ENCODE results near the gene SOX10. TPM values are rescaled to one million over a fixed set of nuclear protein-coding genes. Genes with fewer than 3 reads are reported as not detected.
A peak's percentile ranks its signal among the peaks of the same experiment; 100 is the strongest.

SOX10 gene
- total RNA-seq, 4 donors from 2014 or later, result 15.2 to 30.8 (median 20.5) TPM

DNA sequence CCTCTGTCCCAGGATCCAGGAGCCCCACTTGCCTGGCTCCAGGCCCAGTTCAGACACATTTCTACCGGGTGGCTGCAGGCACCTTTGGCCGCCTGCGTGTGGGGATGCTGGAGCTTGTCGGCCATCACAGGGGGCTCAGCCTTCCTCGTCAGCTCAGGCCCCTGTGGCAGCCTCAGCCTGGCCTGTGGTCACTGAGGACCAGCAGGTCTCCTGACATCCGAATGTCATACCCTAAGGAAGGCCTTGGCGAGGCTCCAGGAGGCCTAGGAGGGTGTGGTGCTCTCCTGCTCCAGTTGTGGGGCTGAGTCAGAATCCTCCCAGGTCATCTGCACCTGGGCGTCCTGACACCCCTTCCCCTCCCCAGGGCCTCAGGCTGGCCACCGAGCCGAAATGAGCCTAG, 14.9 kb upstream of the SOX10 start:
- WGBS, result no CpG with 5 or more reads among the region's 10 CpGs
- DNase-seq (ENCODE audit: low spot score in 2 of 2), result no peak
- peak overlapping the region; percentile 58 for H3K27ac ChIP-seq
- TF ChIP-seq POLR2AphosphoS5 (IDR thresholded peaks at IDR 0.05) (no peak), POLR2A (IDR thresholded peaks at IDR 0.05) (no peak), EP300 (IDR thresholded peaks at IDR 0.05) (no peak)
- TF ChIP-seq, protein P1, sequence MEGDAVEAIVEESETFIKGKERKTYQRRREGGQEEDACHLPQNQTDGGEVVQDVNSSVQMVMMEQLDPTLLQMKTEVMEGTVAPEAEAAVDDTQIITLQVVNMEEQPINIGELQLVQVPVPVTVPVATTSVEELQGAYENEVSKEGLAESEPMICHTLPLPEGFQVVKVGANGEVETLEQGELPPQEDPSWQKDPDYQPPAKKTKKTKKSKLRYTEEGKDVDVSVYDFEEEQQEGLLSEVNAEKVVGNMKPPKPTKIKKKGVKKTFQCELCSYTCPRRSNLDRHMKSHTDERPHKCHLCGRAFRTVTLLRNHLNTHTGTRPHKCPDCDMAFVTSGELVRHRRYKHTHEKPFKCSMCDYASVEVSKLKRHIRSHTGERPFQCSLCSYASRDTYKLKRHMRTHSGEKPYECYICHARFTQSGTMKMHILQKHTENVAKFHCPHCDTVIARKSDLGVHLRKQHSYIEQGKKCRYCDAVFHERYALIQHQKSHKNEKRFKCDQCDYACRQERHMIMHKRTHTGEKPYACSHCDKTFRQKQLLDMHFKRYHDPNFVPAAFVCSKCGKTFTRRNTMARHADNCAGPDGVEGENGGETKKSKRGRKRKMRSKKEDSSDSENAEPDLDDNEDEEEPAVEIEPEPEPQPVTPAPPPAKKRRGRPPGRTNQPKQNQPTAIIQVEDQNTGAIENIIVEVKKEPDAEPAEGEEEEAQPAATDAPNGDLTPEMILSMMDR (IDR thresholded peaks at IDR 0.05), result no peak
- no peaks in the 10 kb centered on the region for H3K27me3 ChIP-seq
- peaks cover 51% of the 10 kb centered on the region for H3K4me1 ChIP-seq
- H3K4me3 ChIP-seq, result no peak overlapping the region
- H3K9me3 ChIP-seq, result no peaks in the 10 kb centered on the region
- no peaks in the 10 kb centered on the region for H3K36me3 ChIP-seq

DNA sequence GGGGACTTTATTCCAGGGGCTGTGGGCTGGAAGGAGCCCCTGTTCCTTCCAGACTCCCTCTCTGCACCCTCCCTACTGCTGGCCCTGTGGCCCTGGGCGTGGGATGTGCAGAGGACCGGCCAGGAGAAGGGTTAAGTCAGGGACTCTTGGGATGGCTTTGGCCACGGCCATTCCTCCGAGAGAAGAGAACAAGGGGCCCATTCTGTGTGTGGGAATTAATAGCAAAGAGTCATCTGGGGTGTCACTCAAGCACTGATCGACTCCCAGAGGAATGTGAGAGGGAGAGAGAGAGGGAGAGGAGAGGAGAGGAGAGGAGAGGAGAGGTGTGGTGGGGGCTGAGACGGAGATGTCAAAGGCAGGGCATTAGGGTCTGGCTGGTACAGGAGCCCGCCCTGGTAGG, 14.2 kb upstream of the SOX10 start:
- H3K27ac ChIP-seq, result peak overlapping the region; percentile 58
- H3K4me3 ChIP-seq, result no peak overlapping the region
- no peak for DNase-seq (ENCODE audit: low spot score in 2 of 2)
- 51% methylated on average over 7 of the region's 7 CpGs for WGBS
- H3K9me3 ChIP-seq, result no peaks in the 10 kb centered on the region
- H3K36me3 ChIP-seq, result no peaks in the 10 kb centered on the region
- TF ChIP-seq EP300 (IDR thresholded peaks at IDR 0.05) (no peak), POLR2AphosphoS5 (IDR thresholded peaks at IDR 0.05) (no peak), POLR2A (IDR thresholded peaks at IDR 0.05) (no peak)
- TF ChIP-seq, protein P1 (IDR thresholded peaks at IDR 0.05), result no peak
- H3K4me1 ChIP-seq, result peaks cover 51% of the 10 kb centered on the region
- no peaks in the 10 kb centered on the region for H3K27me3 ChIP-seq

DNA sequence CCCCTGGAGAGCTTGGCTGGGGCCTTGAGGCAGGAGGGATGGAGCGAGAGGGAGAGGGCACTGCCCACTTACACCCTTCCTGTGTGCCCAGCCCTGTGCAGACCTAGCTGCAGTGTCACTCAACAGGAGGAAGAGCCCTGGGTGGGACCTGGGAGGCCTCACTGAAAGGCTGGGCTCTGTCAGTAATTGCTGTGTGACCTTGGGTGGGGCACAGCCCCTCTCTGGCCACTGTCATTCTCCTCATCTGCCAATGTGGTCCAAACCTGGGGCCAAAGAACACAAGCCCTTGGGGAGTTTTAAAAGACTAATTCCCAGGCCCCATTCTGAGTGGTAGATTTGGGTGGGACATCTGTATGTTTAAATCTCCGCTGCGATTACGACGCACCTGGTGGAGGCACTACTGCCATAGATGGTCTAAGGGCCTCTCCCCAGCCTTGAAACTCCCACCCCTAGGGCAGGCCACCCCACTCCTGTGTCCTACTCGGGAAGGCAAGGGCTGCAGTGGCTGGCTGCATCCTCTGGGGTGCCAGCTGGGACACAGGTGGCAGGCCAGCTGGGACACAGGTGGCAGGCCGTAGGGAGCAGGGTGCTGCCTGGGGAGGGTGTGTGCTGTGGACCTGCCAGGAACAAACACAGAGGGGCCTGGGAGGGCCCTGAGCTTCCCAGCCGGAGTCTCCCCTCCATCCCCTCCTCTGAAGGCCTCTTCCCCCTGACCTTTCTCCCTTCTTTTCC, 12.3 kb upstream of the SOX10 start:
- H3K4me3 ChIP-seq, result no peak overlapping the region

GRCh38 chr22:37996079-37996478, 11.7 kb upstream of the SOX10 start:
- TF ChIP-seq POLR2AphosphoS5 (IDR thresholded peaks at IDR 0.05), result no peak
- no peak for TF ChIP-seq EP300 (IDR thresholded peaks at IDR 0.05)
- TF ChIP-seq POLR2A (IDR thresholded peaks at IDR 0.05), result no peak
- TF ChIP-seq, protein P1 (IDR thresholded peaks at IDR 0.05), result no peak
- DNase-seq (ENCODE audit: low spot score in 2 of 2), result no peak
- Histone ChIP-seq H3K27ac (no peak overlapping the region), H3K4me1 (peaks cover 51% of the 10 kb centered on the region), H3K27me3 (no peaks in the 10 kb centered on the region), H3K4me3 (no peak overlapping the region), H3K36me3 (no peaks in the 10 kb centered on the region), H3K9me3 (no peaks in the 10 kb centered on the region)
- 30% methylated on average over 2 of the region's 4 CpGs for WGBS

More for the DNA sequence above, 12.3 kb upstream of the SOX10 start:
- H3K36me3 ChIP-seq, result no peaks in the 10 kb centered on the region
- peaks cover 51% of the 10 kb centered on the region for H3K4me1 ChIP-seq
- H3K27ac ChIP-seq, result peak overlapping the region; percentile 58
- WGBS, result 47% methylated on average over 4 of the region's 8 CpGs
- no peaks in the 10 kb centered on the region for H3K27me3 ChIP-seq
- TF ChIP-seq POLR2A (IDR thresholded peaks at IDR 0.05) (no peak), EP300 (IDR thresholded peaks at IDR 0.05) (no peak), POLR2AphosphoS5 (IDR thresholded peaks at IDR 0.05) (no peak)
- TF ChIP-seq, protein P1 (IDR thresholded peaks at IDR 0.05), result no peak
- no peaks in the 10 kb centered on the region for H3K9me3 ChIP-seq
- no peak for DNase-seq (ENCODE audit: low spot score in 2 of 2)

DNA sequence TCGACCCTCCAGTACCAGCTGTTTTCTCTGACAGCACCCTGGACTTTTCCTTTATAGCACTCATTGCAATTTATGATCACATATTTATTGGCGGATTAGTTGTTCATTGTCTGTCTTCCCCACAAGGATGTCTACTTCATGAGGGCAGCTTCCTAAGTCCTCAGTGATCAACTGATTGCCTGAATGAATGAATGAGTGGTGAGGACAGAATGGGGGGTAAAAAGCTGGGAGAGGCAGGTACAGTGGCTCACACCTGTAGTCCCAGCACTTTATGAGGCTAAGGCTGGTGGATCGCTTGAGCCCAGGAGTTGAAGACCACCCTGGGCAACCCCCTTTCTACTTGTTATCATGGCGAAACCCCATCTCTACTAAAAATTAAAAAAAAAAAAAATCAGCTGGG, 11.1 kb upstream of the SOX10 start:
- no peaks in the 10 kb centered on the region for H3K36me3 ChIP-seq
- H3K27me3 ChIP-seq, result no peaks in the 10 kb centered on the region
- WGBS, result 83% methylated on average over 4 of the region's 4 CpGs
- TF ChIP-seq POLR2AphosphoS5 (IDR thresholded peaks at IDR 0.05) (no peak), EP300 (IDR thresholded peaks at IDR 0.05) (no peak), POLR2A (IDR thresholded peaks at IDR 0.05) (no peak)
- TF ChIP-seq, protein P1 (IDR thresholded peaks at IDR 0.05), result no peak
- DNase-seq (ENCODE audit: low spot score in 2 of 2), result no peak
- H3K9me3 ChIP-seq, result no peaks in the 10 kb centered on the region
- H3K4me1 ChIP-seq, result peaks cover 46% of the 10 kb centered on the region
- H3K27ac ChIP-seq, result no peak overlapping the region
- H3K4me3 ChIP-seq, result no peak overlapping the region
